ENCODE measurements around the gene TMC1. TPM values are rescaled to one million over a fixed set of nuclear protein-coding genes. Genes with fewer than 3 reads are reported as not detected.

TMC1 gene
- total RNA-seq, 4 donors from 2014 or later = 0.32 TPM; not detected in 3

DNA sequence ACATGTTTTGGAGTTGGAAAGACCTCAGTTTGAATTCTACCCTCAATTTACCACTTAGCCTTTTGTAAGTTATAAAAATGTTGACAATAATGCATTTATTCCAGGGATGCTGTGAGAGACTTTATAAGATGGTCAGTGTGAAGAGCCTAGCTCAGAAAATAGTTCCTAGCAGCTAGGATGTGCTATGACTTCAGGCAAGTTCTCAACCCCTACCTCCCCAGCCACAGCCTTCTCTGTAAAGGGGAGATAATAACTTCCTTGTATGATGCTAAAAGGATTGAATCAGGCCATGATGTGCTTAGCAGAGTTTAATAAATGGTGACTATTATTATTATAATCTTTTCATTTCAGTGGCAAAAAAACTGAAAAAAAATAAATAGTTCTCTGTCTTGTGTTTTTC is 353.8 kb downstream of the TMC1 start:
- H3K27me3 ChIP-seq = no peaks in the 10 kb centered on the region
- DNase-seq = no peak
- no peaks in the 10 kb centered on the region for H3K9me3 ChIP-seq
- TF ChIP-seq POLR2A (IDR thresholded peaks at IDR 0.05) (no peak), POLR2AphosphoS5 (IDR thresholded peaks at IDR 0.05) (no peak), CTCF (IDR thresholded peaks at IDR 0.05) (no peak), EP300 (IDR thresholded peaks at IDR 0.05; ENCODE audit: low read depth) (no peak)
- no peak overlapping the region for H3K27ac ChIP-seq
- H3K4me1 ChIP-seq = peaks cover 6 to 23% (median 15%) of the 10 kb centered on the region in 4 donors
- no peaks in the 10 kb centered on the region for H3K36me3 ChIP-seq
- H3K4me3 ChIP-seq = no peak overlapping the region
- intact Hi-C loops (cut with DNase I; ENCODE audit: low total_unique reads) (loop anchor here (2.0 kb wide), 1 partner anchor 82 kb away; no protein-coding TSS in a partner anchor), in situ Hi-C loops (cut with MboI; ENCODE audit: low pct_ligation_motif_present in 1 of 4, low pct_unique_long_range_greater_than_20kb in 1 of 4, low sequenced_read_pairs in 3 of 4) (no loop called here)

- TF ChIP-seq POLR2A (IDR thresholded peaks at IDR 0.05) = no peak
- TF ChIP-seq CTCF (IDR thresholded peaks at IDR 0.05) = no peak
- no peak for TF ChIP-seq POLR2AphosphoS5 (IDR thresholded peaks at IDR 0.05)
- TF ChIP-seq EP300 (IDR thresholded peaks at IDR 0.05; ENCODE audit: low read depth) = no peak
- WGBS, 2 donors (ENCODE audit: low coverage in 1 of 2) = 49 to 80% methylated on average over 1 to 2 of the region's 2 CpGs
- intact Hi-C loops (cut with DNase I; ENCODE audit: low total_unique reads) = no loop called here
- H3K9me3 ChIP-seq = no peaks in the 10 kb centered on the region
- no peaks in the 10 kb centered on the region for H3K27me3 ChIP-seq
- peaks cover 0 to 27% (median 7%) of the 10 kb centered on the region in 4 donors for H3K4me1 ChIP-seq
- in situ Hi-C loops (cut with MboI; ENCODE audit: low pct_ligation_motif_present in 1 of 4, low pct_unique_long_range_greater_than_20kb in 1 of 4, low sequenced_read_pairs in 3 of 4) = no loop called here
- no peak overlapping the region for H3K4me3 ChIP-seq
- DNase-seq = no peak
- H3K36me3 ChIP-seq = no peaks in the 10 kb centered on the region
- H3K27ac ChIP-seq = no peak overlapping the region
Measured at GRCh38 chr9:72880821-72881220, 359.4 kb downstream of the TMC1 start.

GRCh38 chr9:72882117-72882775 is 360.8 kb downstream of the TMC1 start:
- Histone ChIP-seq H3K36me3 (no peaks in the 10 kb centered on the region), H3K4me3 (no peak overlapping the region), H3K9me3 (no peaks in the 10 kb centered on the region), H3K27ac (peak overlapping the region in 1 of 4 donors; percentile 12), H3K4me1 (peaks cover 0 to 27% (median 7%) of the 10 kb centered on the region in 4 donors), H3K27me3 (no peaks in the 10 kb centered on the region)
- DNase-seq = peak; percentile 32
- in situ Hi-C loops (cut with MboI; ENCODE audit: low pct_ligation_motif_present in 1 of 4, low pct_unique_long_range_greater_than_20kb in 1 of 4, low sequenced_read_pairs in 3 of 4) = no loop called here
- TF ChIP-seq EP300 (IDR thresholded peaks at IDR 0.05; ENCODE audit: low read depth) = no peak
- no peak for TF ChIP-seq CTCF (IDR thresholded peaks at IDR 0.05)
- no peak for TF ChIP-seq POLR2AphosphoS5 (IDR thresholded peaks at IDR 0.05)
- TF ChIP-seq POLR2A (IDR thresholded peaks at IDR 0.05) = no peak
- intact Hi-C loops (cut with DNase I; ENCODE audit: low total_unique reads) = no loop called here
- WGBS, 2 donors (ENCODE audit: low coverage in 1 of 2) = 60 to 73% methylated on average over 2 to 6 of the region's 6 CpGs

DNA sequence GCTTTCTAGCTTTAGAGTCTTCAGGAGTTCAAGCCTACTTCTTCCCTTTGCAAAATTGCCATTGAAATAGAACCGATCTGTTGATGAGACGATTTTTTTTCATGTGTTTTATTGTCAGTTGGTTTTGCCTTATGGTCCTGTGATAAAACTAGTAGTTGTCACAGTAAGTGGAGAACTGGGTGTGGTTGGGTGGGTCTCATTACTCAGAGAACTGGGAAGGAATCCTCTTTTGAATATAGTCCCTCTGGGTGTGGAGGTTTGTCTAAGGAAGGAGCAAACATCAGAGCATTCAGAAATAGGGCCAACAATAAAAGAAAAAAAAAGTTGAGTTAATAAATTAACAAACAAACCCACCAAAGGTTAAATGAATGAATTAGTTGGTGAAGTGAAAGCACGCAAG is 362.5 kb downstream of the TMC1 start:
- intact Hi-C loops (cut with DNase I; ENCODE audit: low total_unique reads) = no loop called here

More for the DNA sequence above, 362.5 kb downstream of the TMC1 start:
- Histone ChIP-seq H3K27me3 (no peaks in the 10 kb centered on the region), H3K4me1 (peaks cover 0 to 27% (median 7%) of the 10 kb centered on the region in 4 donors), H3K4me3 (no peak overlapping the region), H3K36me3 (no peaks in the 10 kb centered on the region), H3K9me3 (no peaks in the 10 kb centered on the region), H3K27ac (peak overlapping the region in 3 of 4 donors; percentile 35 to 66 (median 62))
- in situ Hi-C loops (cut with MboI; ENCODE audit: low pct_ligation_motif_present in 1 of 4, low pct_unique_long_range_greater_than_20kb in 1 of 4, low sequenced_read_pairs in 3 of 4) = no loop called here
- WGBS, 2 donors (ENCODE audit: low coverage in 1 of 2) = 50 to 60% methylated on average over 1 to 3 of the region's 3 CpGs
- TF ChIP-seq POLR2AphosphoS5 (IDR thresholded peaks at IDR 0.05) = peak in 1 of 3 donors; percentile 34
- no peak for TF ChIP-seq CTCF (IDR thresholded peaks at IDR 0.05)
- peak; percentile 11 for TF ChIP-seq EP300 (IDR thresholded peaks at IDR 0.05; ENCODE audit: low read depth)
- peak; percentile 20 for DNase-seq

All from transverse colon (tissue), 4 donors.